GM13977 (cell line): ENCODE data around the gene HSPA12A.

Experiments
- DNase-seq: peaks from one replicate; pipeline ENCODE4 v3.0.0; 2012; ENCODE audit warnings: low spot score
- CTCF ChIP-seq: IDR thresholded peaks from 2 replicates; pipeline ENCODE4 v1.5.1; 2012; ENCODE audit warnings: mild to moderate bottlenecking, control low read depth; ENCODE audit not compliant: insufficient read depth; ENCODE audit errors: extremely low read depth, missing control alignments
- in situ Hi-C: fragments of 300-500 bp; cut with MboI; formaldehyde crosslinking; loops from one replicate; pipeline ENCODE4 v1.12.0; 2022; ENCODE audit warnings: low sequenced_read_pairs, low pct_unique_long_range_greater_than_20kb, mixed read lengths, inconsistent platforms; ENCODE audit not compliant: unreplicated experiment

HSPA12A gene

DNA sequence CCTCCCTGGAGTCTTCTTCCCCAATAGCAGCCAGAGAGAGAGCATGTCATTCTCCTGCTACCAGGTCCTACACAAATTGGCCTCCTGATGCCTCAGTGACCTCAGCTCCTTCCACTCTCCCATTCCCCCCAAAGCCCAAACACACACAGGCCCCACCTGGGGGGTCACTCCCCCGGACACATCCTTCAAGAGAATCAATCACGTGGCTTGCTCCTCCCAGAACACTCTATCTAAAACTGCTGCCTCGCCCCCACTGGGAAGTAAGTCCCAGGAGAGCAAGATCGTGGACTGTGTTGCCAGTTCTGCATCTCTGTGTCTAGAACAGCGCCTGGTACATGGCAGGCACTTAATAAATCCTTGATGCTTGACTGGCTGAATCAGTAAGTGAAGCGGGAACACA is 2.5 kb upstream of the HSPA12A start:
- TF ChIP-seq CTCF = no peak
- in situ Hi-C loops = no loop called here
- no peak for DNase-seq

DNA sequence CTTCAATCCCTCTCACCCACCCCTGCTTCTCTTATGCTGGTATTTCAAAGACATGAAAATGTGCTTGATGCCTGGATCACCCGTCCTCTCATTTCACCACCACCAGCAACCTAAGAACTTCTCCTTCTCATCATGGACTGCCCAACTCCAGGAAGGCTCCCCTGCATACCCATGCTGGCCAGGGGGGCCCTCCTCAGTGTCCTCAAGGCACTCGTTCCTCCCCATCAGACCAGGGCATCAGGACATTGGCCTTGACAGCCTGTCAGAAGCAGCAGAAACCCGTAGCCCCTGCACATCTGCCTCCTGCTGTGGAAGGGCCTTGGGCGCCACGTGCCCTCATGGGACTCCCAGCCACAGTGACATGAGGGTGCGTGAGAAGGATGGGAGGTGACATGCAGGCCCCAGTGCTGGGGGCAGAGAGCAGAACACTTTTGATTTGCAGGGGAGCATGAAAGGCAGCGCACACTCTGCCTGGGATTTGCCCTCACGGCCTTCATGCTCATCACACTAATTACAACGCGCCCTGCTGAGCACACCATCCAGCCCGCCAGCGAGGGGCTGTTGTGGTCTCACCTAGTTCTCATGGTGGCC is 1.9 kb upstream of the HSPA12A start:
- in situ Hi-C loops = no loop called here
- no peak for DNase-seq
- TF ChIP-seq CTCF = no peak

GRCh38 chr10:116743266-116744064 is 1.1 kb upstream of the HSPA12A start:
- DNase-seq = no peak
- TF ChIP-seq CTCF = no peak
- in situ Hi-C loops = no loop called here

DNA sequence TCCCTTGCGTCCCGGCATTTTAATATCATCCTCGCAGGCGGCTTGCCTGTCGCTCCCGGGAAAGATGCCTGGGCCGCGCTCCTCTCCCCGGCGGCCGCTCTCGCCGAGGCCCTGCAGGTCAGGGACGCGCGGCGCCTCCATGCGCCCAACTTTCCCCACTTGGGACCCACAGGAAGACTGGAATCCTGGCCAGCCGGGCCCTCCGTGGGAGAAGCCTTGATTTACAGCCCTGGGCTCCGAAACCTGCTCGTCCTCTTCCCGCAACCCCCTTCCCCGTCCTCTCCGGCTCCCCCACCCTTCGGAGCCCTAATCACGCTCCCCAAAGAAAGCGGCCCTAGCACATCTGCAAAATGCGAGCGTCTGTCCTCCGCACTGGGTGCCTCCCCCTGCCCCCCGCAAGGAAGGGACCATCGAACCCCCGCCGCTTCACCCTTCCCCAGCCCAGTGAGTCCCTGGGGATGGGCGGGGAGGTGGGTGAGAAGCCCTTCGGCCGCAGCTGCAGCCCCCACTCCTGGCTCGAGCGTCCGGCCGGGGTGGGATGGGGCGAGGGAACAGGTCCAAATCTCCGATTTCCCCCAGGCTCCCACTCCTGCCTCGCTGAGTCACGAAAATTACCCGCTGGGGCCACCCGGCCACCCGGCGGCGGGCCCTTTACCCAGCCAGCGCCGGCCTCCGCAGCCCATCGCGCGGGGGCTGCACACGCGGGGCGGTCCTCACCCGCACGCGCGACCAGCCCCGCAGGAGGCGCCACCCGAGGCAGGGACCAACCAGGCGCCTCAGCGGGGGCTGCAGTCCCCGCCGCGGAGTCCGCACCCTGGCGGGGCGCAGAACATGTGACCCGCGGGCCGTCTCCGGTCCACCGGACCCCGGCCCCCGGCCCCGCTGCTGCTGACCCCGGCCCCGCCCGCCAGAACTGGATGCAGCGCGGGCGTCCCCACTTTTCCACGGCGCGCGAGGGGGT is 695 bp downstream of the HSPA12A start:
- DNase-seq = peak; percentile 28
- TF ChIP-seq CTCF = no peak
- in situ Hi-C loops = no loop called here

DNA sequence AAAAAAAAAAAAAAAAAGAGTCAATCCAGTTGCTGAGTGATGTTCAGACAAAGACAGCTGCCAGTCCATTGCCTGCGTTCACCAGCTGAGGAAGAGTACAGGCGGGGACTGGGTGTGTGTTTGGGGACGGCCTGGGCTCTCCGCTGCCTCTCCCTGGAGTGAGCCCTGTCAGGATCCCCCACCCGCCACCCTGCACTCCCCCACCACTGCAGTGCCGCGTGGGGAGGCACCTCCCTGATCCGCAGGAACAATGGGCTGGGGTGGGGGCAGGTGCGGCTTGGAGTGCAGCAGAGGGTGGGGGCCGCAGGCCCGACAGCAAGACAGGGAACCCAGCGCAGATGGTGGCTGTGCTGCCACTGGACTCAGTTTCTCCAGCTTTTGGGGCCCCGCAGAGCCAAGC is 1.4 kb downstream of the HSPA12A start:
- in situ Hi-C loops = no loop called here
- no peak for TF ChIP-seq CTCF
- no peak for DNase-seq

- no peak for DNase-seq
- in situ Hi-C loops = no loop called here
- no peak for TF ChIP-seq CTCF
These were observed 4.0 kb downstream of the HSPA12A start for GRCh38 chr10:116738339-116738738.
